Fibroblast of the aortic adventitia (primary cell): ENCODE measurements around the gene IGSF3. TPM values are rescaled to one million over a fixed set of nuclear protein-coding genes. Genes with fewer than 3 reads are reported as not detected.
"Not testable (repeated sequence)": the region's sequence is repeated elsewhere in the genome, so short reads cannot be mapped to it uniquely, and the experiment has no call there.

ENCODE experiments used
- DNase-seq: peaks from one replicate; pipeline ENCODE4 v3.0.0-alpha.2; 2010; ENCODE audit warnings: low read depth
- H3K4me3 ChIP-seq: 2 replicates; pipeline ENCODE4 v1.5.1; 2011; ENCODE audit warnings: low read depth, mild to moderate bottlenecking, control low read depth, low read length, moderate library complexity
- total RNA-seq: library from RNA; depleted of rRNA; stranded (reverse); fragments of >200 nt; gene quantifications from 2 replicates; pipeline ENCODE4 v1.2.3, GENCODE V29; 2012; ENCODE audit warnings: low replicate concordance
- TF ChIP-seq, protein P1 (sequence below): IDR thresholded peaks from 2 replicates; pipeline ENCODE4 v1.5.1; 2011; ENCODE audit warnings: mild to moderate bottlenecking, low read length, control low read depth, inconsistent platforms; ENCODE audit not compliant: insufficient read depth

Gene IGSF3
- total RNA-seq, 1 donor: 0.27 TPM

DNA sequence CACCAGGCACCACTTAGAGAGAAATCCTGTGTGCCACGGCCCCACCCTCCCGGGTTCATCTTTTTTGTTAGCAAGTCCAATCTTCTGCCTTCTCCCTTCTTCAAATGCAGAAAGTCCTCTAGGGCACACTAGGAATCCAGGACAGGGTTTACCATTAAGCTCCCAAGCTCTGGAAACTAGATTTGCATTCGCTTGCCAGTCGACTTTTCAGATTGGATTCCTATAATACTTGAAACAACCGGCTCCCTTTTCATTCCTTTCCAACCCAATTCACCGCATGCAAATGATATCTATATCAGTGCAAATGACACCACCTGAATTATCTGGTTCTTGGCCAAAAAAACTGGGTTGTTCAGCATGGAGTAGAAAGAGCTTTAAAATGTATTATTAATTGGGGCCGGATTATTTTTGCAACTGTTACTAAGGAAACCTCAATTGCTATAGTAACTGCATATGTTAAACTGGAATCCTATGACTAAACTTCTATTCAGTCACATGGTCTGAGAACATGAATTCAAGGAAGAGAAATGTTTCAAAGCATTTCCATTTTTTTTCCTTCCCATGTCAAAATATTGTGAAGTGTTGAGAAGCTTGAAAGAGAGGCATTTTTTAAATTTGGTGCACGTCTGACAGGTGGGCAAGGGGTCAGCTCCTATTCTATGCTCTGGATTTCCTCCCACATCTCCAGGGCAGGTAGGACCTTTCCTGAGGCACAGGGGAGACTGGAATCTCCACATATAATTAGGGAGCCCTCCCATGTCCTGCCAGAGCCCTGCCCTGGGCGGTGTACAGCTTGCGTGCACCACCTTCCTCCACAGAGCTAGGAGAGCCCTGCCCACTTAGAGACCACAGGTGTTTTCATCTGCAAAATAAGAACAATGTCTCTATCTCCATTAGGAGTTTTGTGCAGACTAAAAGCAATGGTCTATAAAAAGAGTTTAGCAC, 76.3 kb downstream of the IGSF3 start:
- not testable (repeated sequence) for DNase-seq, H3K4me3 ChIP-seq

DNA sequence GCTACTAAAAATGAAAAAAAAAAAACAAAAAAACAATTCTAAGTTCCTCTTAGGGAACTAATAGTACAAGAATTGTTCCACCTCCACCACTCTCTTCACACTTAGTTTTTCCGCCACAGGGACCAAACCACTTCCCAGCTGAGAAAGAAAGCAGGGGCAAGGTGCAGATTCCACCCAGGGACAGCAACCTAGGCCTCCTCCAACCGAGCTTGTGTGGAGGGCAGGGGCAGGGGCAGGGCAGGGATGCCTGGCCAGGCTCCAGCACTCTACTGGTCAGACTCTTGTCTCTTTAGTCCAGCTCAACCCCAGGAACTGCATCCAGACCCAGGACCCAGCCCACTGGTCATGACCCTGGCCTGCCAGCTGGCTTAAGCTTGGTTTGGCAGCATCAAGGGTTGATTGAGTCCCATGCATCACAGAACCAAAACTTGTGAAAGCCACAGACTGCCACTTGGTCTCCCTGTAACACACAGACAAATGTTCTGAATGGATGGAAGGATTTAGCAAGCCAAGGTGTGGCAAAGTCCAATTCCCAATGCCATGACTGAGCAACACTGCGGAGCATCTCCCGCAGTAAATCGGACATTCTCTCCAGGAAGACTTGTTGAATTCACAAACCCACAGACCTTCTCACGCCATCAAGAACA, 77.1 kb downstream of the IGSF3 start:
- not testable (repeated sequence) for H3K4me3 ChIP-seq, DNase-seq

DNA sequence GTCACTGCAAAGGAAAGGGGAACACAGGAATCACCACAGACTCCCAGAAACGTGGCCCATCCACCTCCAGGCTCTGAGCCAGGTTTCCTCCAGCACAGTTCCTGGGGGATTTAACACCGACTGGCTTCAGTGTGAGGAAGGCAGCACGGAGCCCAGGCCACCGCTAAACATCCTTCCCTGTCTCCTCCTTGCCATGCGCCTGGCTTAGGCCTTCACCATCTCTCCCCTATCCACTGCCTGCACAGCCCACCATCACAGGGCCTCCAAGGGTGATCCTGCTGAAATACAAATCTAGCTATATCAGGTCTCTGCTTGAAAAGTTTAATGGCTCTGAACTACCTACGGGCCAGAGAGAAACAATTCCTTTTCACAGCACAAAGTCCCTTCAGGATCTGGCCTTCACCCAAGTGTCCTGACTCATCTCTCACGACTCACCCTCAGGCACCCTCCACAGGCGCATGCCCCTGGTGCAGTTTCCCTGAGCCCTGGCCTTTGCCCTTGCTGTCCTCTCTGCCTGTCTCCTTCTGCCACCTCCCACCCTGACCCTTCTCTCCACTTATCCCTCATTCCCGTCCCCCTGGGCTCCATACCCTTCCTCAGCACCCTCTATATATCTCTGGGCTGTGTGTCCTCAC, 78.3 kb downstream of the IGSF3 start:
- DNase-seq, H3K4me3 ChIP-seq: not testable (repeated sequence)

DNA sequence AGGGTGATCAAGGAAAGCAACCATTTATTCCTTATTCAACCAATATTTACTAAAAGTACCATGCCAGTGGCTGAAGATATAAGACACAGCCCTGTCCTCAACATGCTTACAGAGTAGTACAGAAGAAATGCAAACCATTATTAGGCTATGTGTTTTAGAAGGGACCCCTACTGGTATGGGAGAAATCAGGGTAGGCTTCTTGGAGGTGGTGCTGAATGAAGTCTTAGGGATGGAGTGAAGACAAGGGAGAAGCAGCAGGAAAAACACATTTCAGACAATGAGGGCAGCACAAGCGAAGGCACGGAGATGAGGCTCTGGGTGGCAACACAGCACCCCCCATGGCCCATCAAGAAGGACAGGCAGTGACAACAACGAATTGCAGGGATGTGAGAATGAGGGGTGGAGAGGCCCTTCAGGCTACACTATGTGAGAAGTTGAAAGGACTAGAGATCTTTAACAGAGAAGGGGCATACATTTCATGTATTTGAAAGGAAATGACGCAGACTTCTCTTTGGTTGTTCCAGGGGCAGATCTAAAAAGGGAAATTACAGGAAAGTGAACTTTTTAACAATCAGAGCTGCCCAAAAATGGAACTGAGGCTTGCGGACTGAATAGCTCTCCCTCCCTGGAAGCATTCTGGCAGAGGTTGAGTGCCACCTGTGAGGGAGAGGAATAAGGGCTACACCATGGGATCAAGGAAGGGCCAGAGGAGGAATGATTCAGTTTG, 79.9 kb downstream of the IGSF3 start:
- TF ChIP-seq, protein P1, sequence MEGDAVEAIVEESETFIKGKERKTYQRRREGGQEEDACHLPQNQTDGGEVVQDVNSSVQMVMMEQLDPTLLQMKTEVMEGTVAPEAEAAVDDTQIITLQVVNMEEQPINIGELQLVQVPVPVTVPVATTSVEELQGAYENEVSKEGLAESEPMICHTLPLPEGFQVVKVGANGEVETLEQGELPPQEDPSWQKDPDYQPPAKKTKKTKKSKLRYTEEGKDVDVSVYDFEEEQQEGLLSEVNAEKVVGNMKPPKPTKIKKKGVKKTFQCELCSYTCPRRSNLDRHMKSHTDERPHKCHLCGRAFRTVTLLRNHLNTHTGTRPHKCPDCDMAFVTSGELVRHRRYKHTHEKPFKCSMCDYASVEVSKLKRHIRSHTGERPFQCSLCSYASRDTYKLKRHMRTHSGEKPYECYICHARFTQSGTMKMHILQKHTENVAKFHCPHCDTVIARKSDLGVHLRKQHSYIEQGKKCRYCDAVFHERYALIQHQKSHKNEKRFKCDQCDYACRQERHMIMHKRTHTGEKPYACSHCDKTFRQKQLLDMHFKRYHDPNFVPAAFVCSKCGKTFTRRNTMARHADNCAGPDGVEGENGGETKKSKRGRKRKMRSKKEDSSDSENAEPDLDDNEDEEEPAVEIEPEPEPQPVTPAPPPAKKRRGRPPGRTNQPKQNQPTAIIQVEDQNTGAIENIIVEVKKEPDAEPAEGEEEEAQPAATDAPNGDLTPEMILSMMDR: no peak
- DNase-seq: no peak
- H3K4me3 ChIP-seq: no peak overlapping the region

DNA sequence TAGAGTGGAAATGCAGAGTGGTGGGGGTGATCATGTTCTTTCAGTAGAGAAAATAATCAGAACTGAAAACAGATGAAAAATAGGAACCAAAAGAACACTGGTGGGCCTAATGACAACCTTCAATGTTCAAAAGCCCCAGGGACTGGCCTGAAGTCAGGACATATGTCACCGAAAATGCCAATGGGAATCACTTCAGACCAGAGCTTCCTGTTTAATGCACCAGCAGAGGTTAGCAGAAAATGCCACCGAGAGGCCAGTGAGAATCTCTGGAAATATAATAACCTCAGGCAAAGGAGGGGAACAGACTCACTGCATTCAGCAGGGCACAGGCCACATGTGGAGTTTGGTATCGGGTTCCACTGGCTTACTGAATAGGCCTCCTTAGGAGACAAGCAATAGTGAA, 80.8 kb downstream of the IGSF3 start:
- TF ChIP-seq, protein P1: no peak
- no peak for DNase-seq
- no peak overlapping the region for H3K4me3 ChIP-seq

DNA sequence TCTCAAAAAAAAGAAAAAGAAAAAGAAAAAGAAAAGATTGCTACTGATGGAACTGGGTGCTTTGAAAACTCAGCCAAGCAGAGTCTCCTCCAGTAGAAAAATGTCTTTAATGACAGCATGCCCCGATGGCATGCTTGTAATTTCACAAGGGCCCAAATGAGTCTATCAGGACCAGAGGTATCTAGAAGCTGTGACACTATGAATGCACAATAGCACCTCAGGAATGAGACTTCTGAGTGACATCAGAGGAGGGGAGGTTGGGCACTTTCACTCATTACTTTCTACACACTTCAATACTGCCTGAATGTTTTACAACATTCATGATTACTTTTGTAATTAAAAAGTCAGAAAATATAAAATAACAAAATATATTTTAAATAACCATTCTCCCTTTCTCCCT, 81.6 kb downstream of the IGSF3 start:
- TF ChIP-seq, protein P1: no peak
- no peak for DNase-seq
- H3K4me3 ChIP-seq: no peak overlapping the region

DNA sequence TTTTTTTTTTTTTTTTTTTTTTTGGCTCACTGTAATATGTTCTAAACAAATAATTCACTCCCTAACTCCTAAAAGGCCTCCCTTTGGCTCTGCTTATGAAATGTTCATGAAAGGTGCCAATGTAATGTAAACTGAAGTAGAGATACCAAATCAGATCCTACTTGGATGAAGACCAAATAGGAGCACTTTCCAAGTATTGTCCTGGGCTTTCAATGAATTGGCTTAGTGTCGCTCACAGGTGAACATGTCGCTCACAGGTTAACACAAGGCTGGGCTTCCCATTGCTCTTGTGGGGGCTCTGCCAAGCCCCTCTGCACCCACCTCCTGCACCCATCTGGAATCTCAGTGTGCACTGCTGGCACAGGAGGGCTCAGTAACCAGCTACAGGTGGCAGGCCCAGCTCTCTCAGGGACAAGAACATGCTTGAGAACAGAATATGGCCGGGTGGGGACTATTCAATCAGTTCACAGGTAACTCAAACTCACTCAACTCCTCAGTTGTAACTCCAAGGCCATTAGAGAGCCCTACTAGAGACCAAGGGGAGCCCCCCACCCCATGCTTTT, 86.1 kb downstream of the IGSF3 start:
- TF ChIP-seq, protein P1: no peak
- no peak overlapping the region for H3K4me3 ChIP-seq
- DNase-seq: no peak
